ENCODE measurements around the gene DCST1. TPM values are rescaled to one million over a fixed set of nuclear protein-coding genes. Genes with fewer than 3 reads are reported as not detected.

Gene DCST1
- total RNA-seq, 2 donors from 2014 or later = not detected

DNA sequence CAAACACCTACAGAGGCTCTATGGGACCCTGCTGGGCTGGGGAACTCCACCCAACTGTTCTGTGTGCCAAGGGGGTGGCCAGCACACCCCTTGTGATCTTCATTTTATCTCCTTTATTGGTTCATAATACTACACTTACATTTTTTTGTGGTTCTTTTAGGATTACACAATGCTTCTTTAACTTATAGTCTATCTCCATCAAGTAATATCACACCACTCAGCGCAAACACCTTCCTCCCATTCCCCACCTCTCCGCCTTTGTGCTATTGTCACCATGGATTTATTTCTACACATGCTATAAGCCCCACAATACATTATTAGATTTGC lies 61.0 kb downstream of the DCST1 start:
- Mint-ChIP-seq H3K27me3 (ENCODE audit: insufficient read depth) (peaks cover 44% of the 10 kb centered on the region), H3K4me1 (peaks cover 3% of the 10 kb centered on the region), H3K36me3 (ENCODE audit: low read depth) (no peaks in the 10 kb centered on the region), H3K9me3 (peaks cover 1% of the 10 kb centered on the region), H3K27ac (no peak overlapping the region), H3K4me3 (no peak overlapping the region)
- H3K9ac ChIP-seq (ENCODE audit: extremely low read depth, low read length, poor library complexity, severe bottlenecking) = no peak overlapping the region
- no peaks in the 10 kb centered on the region for H3K9me3 ChIP-seq (ENCODE audit: control insufficient read depth, low read length)
- no peak for DNase-seq
- peaks cover 2% of the 10 kb centered on the region for H3K4me1 ChIP-seq (ENCODE audit: control insufficient read depth, insufficient read depth, low read length)
- peaks cover 25% of the 10 kb centered on the region for H3K27me3 ChIP-seq (ENCODE audit: control insufficient read depth, insufficient read depth, low read length, poor library complexity, severe bottlenecking)
- TF ChIP-seq, protein P1, sequence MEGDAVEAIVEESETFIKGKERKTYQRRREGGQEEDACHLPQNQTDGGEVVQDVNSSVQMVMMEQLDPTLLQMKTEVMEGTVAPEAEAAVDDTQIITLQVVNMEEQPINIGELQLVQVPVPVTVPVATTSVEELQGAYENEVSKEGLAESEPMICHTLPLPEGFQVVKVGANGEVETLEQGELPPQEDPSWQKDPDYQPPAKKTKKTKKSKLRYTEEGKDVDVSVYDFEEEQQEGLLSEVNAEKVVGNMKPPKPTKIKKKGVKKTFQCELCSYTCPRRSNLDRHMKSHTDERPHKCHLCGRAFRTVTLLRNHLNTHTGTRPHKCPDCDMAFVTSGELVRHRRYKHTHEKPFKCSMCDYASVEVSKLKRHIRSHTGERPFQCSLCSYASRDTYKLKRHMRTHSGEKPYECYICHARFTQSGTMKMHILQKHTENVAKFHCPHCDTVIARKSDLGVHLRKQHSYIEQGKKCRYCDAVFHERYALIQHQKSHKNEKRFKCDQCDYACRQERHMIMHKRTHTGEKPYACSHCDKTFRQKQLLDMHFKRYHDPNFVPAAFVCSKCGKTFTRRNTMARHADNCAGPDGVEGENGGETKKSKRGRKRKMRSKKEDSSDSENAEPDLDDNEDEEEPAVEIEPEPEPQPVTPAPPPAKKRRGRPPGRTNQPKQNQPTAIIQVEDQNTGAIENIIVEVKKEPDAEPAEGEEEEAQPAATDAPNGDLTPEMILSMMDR (conservative IDR thresholded peaks at IDR 0.05) = no peak
- H3K27ac ChIP-seq (ENCODE audit: low read depth, low read length) = no peak overlapping the region
- H3K36me3 ChIP-seq (ENCODE audit: control insufficient read depth, insufficient read depth, low read length) = no peaks in the 10 kb centered on the region
- H3K4me3 ChIP-seq (ENCODE audit: low read length) = no peak overlapping the region
- WGBS, 2 experiments (ENCODE audit: insufficient coverage in 1 of 2, insufficient read length in 1 of 2) = 83 to 90% methylated on average over 1 to 2 of the region's 2 CpGs

DNA sequence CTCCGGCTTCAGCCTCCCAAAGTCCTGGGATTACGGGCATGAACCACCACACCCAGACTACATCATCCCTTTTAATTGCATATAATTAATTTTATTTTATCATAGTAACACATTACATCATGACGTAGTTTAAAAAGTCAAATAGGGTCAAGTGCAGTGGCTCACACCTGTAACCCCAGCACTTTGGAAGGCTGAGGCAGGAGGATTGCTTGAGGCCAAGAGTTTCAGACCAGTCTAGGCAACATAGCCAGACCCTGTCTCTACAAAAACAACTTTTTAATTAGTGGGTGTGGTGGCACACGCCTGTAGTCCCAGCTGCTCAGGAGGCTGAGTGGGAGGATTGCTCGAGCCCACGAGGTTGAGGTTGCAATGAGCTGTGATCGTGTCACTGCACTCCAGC lies 65.7 kb downstream of the DCST1 start:
- no peak overlapping the region for H3K4me3 Mint-ChIP-seq

More for the DNA sequence above, 65.7 kb downstream of the DCST1 start:
- no peak overlapping the region for H3K4me3 ChIP-seq (ENCODE audit: low read length)
- H3K27ac ChIP-seq (ENCODE audit: low read depth, low read length) = no peak overlapping the region
- H3K9me3 ChIP-seq (ENCODE audit: control insufficient read depth, low read length) = no peaks in the 10 kb centered on the region
- Mint-ChIP-seq H3K36me3 (ENCODE audit: low read depth) (no peaks in the 10 kb centered on the region), H3K4me1 (no peaks in the 10 kb centered on the region), H3K27me3 (ENCODE audit: insufficient read depth) (peaks cover 40% of the 10 kb centered on the region), H3K9me3 (peaks cover 1% of the 10 kb centered on the region), H3K27ac (no peak overlapping the region)
- 91 to 98% methylated on average over 6 to 7 of the region's 7 CpGs for WGBS, 2 experiments (ENCODE audit: insufficient coverage in 1 of 2, insufficient read length in 1 of 2)
- TF ChIP-seq, protein P1 (conservative IDR thresholded peaks at IDR 0.05) = no peak
- peaks cover 17% of the 10 kb centered on the region for H3K27me3 ChIP-seq (ENCODE audit: control insufficient read depth, insufficient read depth, low read length, poor library complexity, severe bottlenecking)
- no peak overlapping the region for H3K9ac ChIP-seq (ENCODE audit: extremely low read depth, low read length, poor library complexity, severe bottlenecking)
- H3K36me3 ChIP-seq (ENCODE audit: control insufficient read depth, insufficient read depth, low read length) = no peaks in the 10 kb centered on the region
- no peak for DNase-seq
- H3K4me1 ChIP-seq (ENCODE audit: control insufficient read depth, insufficient read depth, low read length) = no peaks in the 10 kb centered on the region

Other genes with a start within 250 kb of the DCST1 start
- under 1 TPM; 0.57 to 0.75 TPM for gene KCNN3, start 163.5 kb upstream of the DCST1 start, total RNA-seq
- gene PMVK, start 97.1 kb upstream of the DCST1 start, total RNA-seq = 10 to 100 TPM; 16.0 to 16.4 TPM
- gene PBXIP1, start 77.7 kb upstream of the DCST1 start, total RNA-seq = 10 to 100 TPM; 42.5 to 61.3 TPM
- gene PYGO2, start 72.0 kb upstream of the DCST1 start, total RNA-seq = 10 to 100 TPM; 33.4 to 40.4 TPM
- 100 to 1,000 TPM; 157 to 231 TPM for gene SHC1, start 63.1 kb upstream of the DCST1 start, total RNA-seq
- gene CKS1B, start 59.1 kb upstream of the DCST1 start, total RNA-seq = 100 to 1,000 TPM; 145 to 229 TPM
- 10 to 100 TPM; 61.9 to 65.0 TPM for gene FLAD1, start 50.5 kb upstream of the DCST1 start, total RNA-seq
- gene LENEP, start 40.2 kb upstream of the DCST1 start, total RNA-seq = 1 to 10 TPM in 1 of 2 donors, not detected in 1; 2.0 TPM
- 10 to 100 TPM; 21.2 to 23.3 TPM for gene ZBTB7B, start 31.0 kb upstream of the DCST1 start, total RNA-seq
- gene DCST2, start within 50 bp of the DCST1 start, total RNA-seq = 1 to 10 TPM in 1 of 2 donors, under 1 TPM in 1; 0.44 to 2.0 TPM
- 10 to 100 TPM; 13.4 to 16.5 TPM for gene ADAM15, start 17.5 kb downstream of the DCST1 start, total RNA-seq
- 10 to 100 TPM; 15.9 to 17.9 TPM for gene EFNA4, start 29.9 kb downstream of the DCST1 start, total RNA-seq
- 1 to 10 TPM; 3.1 to 6.0 TPM for gene EFNA3, start 45.0 kb downstream of the DCST1 start, total RNA-seq
- gene EFNA1, start 94.1 kb downstream of the DCST1 start, total RNA-seq = 1 to 10 TPM; 3.6 to 5.0 TPM
- gene SLC50A1, start 102.0 kb downstream of the DCST1 start, total RNA-seq = 10 to 100 TPM; 25.1 to 29.8 TPM
- 10 to 100 TPM; 48.8 to 73.4 TPM for gene DPM3, start 106.7 kb downstream of the DCST1 start, total RNA-seq
- gene KRTCAP2, start 139.5 kb downstream of the DCST1 start, total RNA-seq = 100 to 1,000 TPM; 143 to 152 TPM
- 1 to 10 TPM; 5.1 to 7.1 TPM for gene TRIM46, start 140.0 kb downstream of the DCST1 start, total RNA-seq
- 10 to 100 TPM; 17.6 to 27.9 TPM for gene THBS3, start 174.1 kb downstream of the DCST1 start, total RNA-seq
- 10 to 100 TPM; 47.3 to 63.2 TPM for gene MTX1, start 174.9 kb downstream of the DCST1 start, total RNA-seq
- 10 to 100 TPM; 49.5 to 65.9 TPM for gene ENTREP3, start 221.7 kb downstream of the DCST1 start, total RNA-seq
- 10 to 100 TPM; 56.1 TPM for gene SCAMP3, start 228.5 kb downstream of the DCST1 start, total RNA-seq
- gene CLK2, start 239.7 kb downstream of the DCST1 start, total RNA-seq = 10 to 100 TPM; 69.8 to 82.3 TPM
- gene HCN3, start 243.6 kb downstream of the DCST1 start, total RNA-seq = 1 to 10 TPM; 8.7 to 9.2 TPM

All from endodermal cell (in vitro differentiated cells).